Ovary (tissue), 3 donors: ENCODE results near the gene SLC7A10.

Experiments used
- EP300 ChIP-seq: sonication (generic); formaldehyde crosslinking; IDR thresholded peaks from one replicate; pipeline ENCODE4 v1.6.1; 2017; ENCODE audit warnings: antibody characterized with exemption
- TF ChIP-seq, protein P1 (sequence below), 3 donors: fragments of 450-650 bp in 2 of 3; fragments of 200-600 bp in 1 of 3; IDR thresholded peaks; one replicate each; pipeline versions ENCODE4 v1.5.1 to v1.8.0; 2016 to 2022; ENCODE audit warnings: antibody characterized with exemption in 3 of 3, mild to moderate bottlenecking in 1 of 3
- donor health status: DM: no; HTN: no; CAD: no.

DNA sequence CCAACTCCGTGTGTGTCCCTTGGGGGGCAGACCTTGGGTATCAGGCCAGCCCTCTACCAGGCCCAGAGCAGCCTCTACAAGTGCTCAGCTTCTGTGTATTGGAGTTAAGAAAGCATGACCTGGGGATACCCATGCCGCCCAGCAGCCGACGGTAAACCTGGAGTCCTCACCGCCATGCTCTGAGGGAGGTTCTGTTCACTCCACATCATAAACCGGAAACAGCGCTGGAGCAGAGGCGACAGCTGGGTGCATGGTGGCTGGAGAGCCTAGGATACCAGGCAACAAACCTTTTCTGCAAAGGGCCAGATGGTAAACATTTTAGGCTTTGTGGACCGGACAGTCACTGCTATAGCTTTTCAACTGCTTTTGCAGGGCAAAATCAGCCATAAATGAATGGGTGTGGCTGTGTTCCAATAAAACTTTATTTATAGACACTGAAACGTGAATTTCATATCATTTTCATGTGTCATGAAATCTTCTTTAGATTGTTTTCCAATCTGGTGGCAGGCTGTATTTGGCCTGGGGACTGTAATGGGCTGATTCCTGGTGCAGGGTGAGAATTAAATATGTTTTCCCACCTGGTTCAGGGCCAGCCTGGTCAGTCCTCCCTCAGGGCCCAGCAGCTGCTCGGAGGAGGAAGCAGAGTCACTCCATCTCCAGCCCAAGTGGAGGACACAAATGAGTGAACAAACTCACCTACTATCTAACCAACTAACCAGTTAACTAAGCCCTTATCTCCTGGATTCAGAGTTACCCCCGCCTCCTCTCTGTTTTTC is 45.8 kb upstream of the SLC7A10 start:
- TF ChIP-seq, protein P1, sequence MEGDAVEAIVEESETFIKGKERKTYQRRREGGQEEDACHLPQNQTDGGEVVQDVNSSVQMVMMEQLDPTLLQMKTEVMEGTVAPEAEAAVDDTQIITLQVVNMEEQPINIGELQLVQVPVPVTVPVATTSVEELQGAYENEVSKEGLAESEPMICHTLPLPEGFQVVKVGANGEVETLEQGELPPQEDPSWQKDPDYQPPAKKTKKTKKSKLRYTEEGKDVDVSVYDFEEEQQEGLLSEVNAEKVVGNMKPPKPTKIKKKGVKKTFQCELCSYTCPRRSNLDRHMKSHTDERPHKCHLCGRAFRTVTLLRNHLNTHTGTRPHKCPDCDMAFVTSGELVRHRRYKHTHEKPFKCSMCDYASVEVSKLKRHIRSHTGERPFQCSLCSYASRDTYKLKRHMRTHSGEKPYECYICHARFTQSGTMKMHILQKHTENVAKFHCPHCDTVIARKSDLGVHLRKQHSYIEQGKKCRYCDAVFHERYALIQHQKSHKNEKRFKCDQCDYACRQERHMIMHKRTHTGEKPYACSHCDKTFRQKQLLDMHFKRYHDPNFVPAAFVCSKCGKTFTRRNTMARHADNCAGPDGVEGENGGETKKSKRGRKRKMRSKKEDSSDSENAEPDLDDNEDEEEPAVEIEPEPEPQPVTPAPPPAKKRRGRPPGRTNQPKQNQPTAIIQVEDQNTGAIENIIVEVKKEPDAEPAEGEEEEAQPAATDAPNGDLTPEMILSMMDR (IDR thresholded peaks at IDR 0.05) = no peak
- TF ChIP-seq EP300 = no peak
